HG02943 (cell line): ENCODE data around the gene FANCE.
"Not testable (repeated sequence)": the region's sequence is repeated elsewhere in the genome, so short reads cannot be mapped to it uniquely, and the experiment has no call there.

ENCODE experiments used
- ATAC-seq: cut with Tn5 transposase; IDR thresholded peaks from one replicate; pipeline ENCODE4 v1.9.1; 2021; ENCODE audit warnings: mild to moderate bottlenecking, low read depth, moderate library complexity; ENCODE audit not compliant: unreplicated experiment

FANCE gene

GRCh38 chr6:35429463-35429862 is 22.7 kb upstream of the FANCE start:
- no peak for ATAC-seq

GRCh38 chr6:35432291-35432690 is 19.8 kb upstream of the FANCE start:
- ATAC-seq: no peak

DNA sequence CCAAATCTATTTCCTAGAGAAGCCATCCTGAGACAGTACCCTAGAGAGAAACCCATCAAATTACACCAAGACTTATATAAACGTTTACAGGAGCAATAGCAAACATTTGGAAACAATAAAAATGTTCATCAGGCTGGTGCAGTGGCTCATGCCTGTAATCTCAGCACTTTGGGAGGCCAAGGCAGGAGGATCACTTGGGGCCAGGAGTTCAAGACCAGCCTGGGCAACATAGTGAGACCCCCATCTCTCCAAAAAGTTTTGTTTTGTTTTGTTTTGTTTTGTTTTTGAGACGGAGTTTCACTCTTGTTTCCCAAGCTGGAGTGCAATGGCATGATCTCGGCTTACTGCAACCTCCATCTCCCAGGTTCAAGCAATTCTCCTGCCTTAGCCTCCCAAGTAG is 19.4 kb upstream of the FANCE start:
- not testable (repeated sequence) for ATAC-seq

GRCh38 chr6:35435074-35435837 is 16.9 kb upstream of the FANCE start:
- ATAC-seq: no peak

DNA sequence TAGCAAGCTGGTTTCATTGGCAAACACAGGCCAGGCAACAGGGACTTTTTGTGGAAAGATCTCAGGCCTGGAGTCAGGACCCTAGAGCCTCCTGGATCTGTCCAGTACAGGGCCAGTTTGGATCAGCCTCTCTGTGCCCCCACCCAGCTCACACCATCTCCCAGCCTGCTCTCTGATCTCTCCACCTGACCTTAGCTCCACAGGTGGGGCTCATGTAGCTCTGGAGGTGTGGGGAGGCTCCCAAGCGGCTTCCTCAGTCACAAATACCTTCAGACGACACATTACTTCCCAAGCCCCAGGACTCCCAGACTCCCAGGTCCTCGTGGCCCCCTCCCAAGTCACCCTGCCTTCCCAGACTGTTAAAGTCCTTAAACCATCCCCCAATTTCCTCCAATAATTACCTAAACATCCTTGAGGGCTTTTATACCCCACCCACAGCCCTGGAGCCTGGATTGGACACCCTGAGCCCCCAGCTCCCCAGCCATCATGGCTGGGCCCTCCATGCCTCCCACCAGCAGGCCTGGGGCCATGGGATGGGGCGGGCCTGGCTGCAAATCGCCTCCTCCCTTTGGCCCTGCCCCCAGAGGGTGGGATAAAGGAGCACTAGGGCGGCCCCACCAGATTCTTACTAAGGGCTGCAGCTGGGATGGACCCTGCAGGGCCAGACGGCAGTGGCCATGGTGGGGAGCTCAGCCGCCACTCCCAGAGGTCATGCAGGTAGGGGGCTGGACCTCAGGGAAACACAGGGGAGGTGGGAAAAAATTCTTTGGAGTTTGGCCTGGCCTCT is 15.9 kb upstream of the FANCE start:
- no peak for ATAC-seq

DNA sequence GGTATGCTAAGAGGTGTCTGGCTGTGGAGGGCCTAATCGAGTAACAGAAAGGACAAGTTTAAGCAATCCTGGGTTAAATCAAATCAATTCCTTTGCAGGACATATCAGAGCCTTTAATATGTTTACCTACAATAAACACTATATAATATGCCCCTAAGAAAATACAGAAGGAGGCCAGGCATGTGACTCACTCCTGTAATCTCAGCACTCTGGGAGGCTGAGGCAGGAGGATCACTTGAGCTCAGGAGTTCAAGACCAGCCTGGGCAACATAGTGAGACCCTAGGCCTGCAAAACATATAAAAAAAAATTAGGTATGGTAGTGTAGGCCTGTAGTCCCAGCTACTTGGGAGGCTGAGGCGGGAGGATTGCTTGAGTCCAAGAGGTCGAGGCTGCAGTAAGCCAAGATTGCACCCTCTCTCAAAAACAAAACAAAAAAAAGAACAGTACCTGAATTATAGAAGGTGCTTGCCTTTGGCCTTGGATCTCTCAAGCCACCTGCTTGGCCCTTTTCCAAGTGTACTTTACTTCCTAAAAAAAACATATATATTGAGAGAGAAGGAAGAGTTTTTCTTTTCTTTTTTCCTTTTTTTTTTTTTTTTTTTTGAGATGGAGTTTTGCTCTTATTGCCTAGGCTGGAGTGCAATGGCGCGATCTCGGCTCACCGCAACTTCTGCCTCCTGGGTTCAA is 13.6 kb upstream of the FANCE start:
- ATAC-seq: not testable (repeated sequence)

DNA sequence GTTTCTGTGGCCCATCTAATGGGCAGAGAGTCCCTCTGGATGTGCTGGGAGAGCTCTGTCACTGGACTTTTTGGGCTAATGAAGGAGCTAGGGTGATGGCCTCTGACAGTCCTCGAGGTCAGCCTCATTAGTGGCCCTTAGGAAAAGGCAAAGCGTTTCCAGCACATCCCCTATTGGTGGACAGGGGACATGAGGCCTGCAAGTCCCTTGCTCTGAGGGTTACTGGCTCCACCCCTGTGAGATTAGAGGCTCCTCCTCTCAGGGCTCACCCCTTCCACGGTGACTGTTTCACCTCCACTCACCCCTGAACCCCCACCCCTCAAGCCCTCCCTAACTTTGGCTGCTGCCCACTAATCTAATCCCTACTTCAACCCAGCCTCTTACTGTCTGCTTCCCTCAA is 12.8 kb upstream of the FANCE start:
- no peak for ATAC-seq

DNA sequence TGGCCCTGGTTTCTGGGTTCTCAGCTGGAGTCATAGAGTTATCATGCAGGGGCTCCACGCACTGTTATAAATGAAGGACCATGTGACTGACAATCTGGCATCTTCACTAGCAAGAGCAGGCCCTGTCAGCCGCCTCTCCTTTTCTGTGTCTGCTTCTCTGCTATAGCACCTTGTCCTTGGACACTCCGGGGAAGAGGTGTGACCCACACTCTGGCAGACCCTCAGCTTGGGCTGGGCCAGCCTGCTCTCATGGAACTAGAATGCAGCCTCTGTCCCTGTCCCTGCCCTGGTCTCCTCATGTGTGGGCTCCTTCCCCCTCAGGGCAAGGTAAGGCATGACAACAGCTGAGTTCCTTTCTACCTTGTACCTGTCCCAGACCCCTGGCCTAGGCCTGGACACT is 10.9 kb upstream of the FANCE start:
- no peak for ATAC-seq

DNA sequence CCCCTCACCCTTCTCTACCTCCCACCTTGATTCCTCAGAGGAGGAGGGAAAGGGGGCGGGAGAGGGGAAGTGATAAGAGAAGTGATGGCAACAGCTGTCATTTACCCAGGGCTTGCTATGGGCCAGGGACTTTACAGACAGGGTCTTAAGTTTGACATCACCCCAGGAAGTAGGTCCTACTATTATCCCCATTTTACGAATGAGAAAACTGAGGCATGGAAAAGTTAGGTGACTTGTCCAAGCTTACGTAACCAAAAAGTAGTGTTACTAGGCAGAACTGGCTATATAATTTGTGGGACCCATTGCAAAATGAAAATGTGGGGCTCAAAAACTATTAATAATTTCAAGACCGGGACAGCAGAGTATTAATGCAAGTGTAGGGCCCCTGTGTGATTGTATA is 10.5 kb upstream of the FANCE start:
- ATAC-seq: no peak

GRCh38 chr6:35442693-35443092 is 9.4 kb upstream of the FANCE start:
- no peak for ATAC-seq

GRCh38 chr6:35443341-35444030 is 8.7 kb upstream of the FANCE start:
- ATAC-seq: no peak

- ATAC-seq: no peak
Observed at GRCh38 chr6:35445691-35446090, 6.4 kb upstream of the FANCE start.

DNA sequence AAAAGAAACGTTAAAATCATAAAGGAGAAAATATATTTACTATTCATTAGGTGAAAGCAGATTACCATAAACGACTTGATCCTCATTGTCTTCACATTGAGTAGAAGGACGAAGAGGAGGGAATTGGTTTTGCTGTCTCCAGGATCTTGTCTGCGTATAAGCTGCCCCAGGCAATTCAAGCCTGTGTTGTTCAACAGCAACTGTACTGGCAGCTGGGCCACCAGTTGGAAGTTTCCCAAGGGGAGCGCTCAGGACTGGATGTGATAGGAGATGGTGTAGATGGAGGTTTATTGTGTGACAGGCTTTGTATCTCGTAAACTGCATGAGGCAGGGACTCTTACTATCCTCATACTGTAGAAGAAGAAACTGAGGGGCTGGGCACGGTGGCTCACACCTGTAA is 3.9 kb upstream of the FANCE start:
- no peak for ATAC-seq

DNA sequence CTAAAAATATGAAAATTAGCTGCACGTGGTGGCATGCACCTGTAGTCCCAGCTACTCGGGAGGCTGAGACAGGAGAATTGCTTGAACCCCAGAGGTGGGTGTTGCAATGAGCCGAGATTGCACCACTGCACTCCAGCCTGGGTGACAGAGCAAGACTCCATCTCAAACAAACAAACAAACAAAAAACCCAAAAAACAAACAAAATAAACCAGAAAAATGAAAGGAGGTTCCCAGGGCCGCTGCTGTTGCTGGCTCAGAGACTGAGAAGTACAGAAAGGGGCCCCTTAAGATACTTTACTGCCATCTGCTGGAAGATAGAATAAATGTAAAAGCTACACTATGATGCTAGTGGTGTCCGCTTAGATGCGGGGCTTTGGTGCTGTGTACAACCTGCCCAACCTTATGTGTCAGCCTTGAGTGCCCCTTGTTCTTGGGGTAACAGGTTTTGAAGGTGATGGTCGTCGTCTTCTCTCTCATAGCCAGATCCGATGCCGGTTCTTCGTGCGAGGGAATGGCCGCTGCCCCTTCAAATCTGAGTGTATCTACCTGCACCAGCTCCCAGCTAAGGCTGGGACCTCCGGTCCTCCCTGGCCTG is 2.8 kb upstream of the FANCE start:
- ATAC-seq: no peak

- ATAC-seq: no peak
Observed at GRCh38 chr6:35451354-35452182, 570 bp upstream of the FANCE start.

DNA sequence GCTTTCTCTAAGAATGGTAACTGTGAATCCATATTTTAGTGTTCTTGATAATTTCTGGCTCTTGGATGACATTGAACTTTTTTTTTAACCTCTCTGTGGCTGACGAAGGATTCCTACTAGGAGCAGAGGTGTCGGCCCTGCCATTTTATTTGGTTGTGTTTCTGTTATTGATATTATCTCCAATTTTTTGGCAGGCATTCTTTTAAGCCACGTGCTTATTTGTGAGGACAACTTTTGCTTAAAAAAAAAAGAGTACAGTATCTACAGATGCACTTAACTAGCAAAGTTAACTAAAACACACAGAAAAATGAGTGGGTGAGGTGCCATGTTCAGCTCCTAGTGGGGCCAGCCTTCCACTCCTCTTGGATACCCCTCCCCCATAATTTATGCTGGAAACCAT is 1.1 kb downstream of the FANCE start:
- ATAC-seq: no peak

GRCh38 chr6:35454391-35455110 is 2.4 kb downstream of the FANCE start:
- ATAC-seq: no peak

- ATAC-seq: no peak
Observed at GRCh38 chr6:35457907-35458306, 5.8 kb downstream of the FANCE start.

- ATAC-seq: no peak
Observed at GRCh38 chr6:35461270-35461669, 9.1 kb downstream of the FANCE start.
